GM19099 (cell line): ENCODE results near the gene SLCO3A1.

ENCODE experiments used
- POLR2A ChIP-seq: IDR thresholded peaks from 3 replicates; pipeline ENCODE4 v1.6.1; 2011; ENCODE audit warnings: low read depth; ENCODE audit not compliant: insufficient read length; ENCODE audit errors: extremely low read depth

Gene SLCO3A1

GRCh38 chr15:92049290-92049989, 195.9 kb downstream of the SLCO3A1 start:
- no peak for TF ChIP-seq POLR2A

GRCh38 chr15:92050220-92050898, 196.9 kb downstream of the SLCO3A1 start:
- no peak for TF ChIP-seq POLR2A

DNA sequence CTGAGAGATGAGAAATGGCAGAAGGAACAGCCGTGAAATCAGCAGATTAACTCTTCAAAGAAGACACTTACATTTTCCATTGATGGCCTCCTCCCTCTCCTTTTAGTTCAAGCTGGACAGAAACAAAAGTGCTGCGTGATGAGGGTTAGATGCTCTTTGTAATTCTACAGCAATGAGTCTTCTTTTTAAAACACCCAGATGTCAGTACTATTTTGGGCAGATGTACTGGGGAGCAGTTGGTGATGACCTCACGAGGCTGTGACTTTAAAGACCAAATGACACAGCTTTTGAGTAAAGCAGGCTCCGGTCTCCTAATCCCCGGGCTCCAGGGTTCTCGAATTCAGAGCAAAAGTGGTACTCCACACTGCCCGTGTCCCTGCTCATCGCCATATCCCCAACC, 198.2 kb downstream of the SLCO3A1 start:
- TF ChIP-seq POLR2A = no peak

GRCh38 chr15:92053753-92054316, 200.3 kb downstream of the SLCO3A1 start:
- TF ChIP-seq POLR2A = no peak

DNA sequence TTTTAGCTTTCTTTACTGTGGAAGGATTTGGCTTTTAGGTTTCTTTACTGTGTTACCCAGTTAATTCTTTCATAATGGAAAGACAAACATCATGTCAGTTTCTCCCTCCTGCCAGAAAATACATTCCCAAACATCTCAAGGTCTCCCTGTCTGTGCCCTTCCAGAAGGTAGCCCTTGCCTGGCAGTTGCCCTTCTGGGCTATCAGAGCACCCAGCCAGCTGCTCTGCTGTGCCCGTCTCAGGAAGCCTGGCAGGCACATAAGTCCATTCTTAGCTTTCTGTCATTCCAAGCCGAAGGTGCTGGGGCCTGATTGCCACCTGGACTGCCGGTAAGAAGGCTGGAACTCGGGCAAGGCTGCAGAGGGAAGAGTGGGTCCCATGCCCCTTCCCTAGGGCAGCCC, 203.4 kb downstream of the SLCO3A1 start:
- no peak for TF ChIP-seq POLR2A

- TF ChIP-seq POLR2A = no peak
Measured at GRCh38 chr15:92059036-92059970, 205.8 kb downstream of the SLCO3A1 start.

DNA sequence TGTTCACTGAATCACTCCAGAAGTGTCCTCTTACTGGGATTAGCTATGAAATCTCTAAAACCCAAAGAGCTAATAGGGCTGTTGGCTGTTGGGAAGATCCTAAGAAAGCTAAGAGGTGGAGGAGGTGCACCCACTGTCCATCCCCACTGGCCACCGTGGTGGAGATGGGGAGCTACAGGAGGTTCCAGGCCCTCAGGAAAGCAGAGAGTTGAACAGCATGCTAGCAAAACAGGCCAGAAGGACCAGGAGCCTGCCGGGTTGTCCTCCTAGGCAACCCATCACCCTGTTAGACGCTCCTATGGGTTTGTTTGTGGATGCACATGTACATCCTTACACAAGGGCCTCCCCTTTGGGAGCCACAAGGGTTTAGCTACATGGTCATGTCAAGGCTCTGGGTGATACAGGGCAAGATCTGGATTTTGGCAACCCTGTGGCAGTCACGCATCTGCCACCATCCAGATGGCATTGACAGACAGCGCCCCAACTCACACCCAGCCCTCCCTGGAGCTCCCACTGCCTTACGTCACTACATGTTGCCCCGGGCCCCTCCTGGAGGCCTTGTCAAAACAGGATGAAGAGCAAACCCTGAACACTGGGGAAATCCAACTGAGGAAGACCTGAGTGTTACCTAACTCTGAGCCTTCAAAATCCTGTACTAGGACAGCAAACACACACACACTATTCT, 208.1 kb downstream of the SLCO3A1 start:
- no peak for TF ChIP-seq POLR2A

DNA sequence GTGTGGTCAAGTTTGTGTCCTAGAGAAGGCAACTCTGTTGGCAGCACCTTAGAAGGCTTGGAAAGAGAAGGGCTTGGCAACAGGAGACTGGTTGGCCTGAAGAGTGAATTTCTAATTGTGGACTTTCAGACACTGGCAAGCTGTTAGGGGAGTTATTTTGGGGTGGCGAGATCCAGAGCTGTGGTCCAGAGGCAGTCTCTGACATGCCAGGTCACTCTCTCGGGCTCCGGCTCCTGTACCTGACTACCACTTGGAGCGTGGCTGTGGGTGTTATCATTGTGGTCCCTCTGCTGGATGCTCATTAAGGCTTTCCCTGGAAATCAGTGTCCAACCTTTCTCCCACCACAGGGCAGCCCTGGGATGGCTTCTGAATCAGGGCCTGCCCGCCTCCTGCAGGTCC, 209.0 kb downstream of the SLCO3A1 start:
- TF ChIP-seq POLR2A = no peak

DNA sequence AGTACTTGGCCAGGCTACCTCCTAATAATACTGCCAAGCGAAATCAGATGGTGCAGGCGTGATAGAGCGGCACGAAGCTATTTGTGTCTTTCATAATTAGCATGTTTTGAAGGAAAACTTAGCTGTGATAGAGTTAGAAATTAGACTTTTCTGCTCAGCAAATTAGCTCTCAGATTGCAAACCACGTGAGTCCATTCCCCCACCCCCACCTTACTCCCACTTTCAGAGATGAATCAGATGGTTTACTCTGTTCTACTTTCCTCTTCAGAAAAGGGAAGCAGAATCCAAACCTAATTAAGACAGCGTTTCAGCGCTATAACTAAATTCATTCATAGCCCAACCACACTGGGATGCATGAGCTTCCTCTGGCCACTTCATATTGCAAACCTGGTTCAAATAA, 214.6 kb downstream of the SLCO3A1 start:
- no peak for TF ChIP-seq POLR2A

- TF ChIP-seq POLR2A = no peak
Measured at GRCh38 chr15:92069308-92070250, 216.1 kb downstream of the SLCO3A1 start.

DNA sequence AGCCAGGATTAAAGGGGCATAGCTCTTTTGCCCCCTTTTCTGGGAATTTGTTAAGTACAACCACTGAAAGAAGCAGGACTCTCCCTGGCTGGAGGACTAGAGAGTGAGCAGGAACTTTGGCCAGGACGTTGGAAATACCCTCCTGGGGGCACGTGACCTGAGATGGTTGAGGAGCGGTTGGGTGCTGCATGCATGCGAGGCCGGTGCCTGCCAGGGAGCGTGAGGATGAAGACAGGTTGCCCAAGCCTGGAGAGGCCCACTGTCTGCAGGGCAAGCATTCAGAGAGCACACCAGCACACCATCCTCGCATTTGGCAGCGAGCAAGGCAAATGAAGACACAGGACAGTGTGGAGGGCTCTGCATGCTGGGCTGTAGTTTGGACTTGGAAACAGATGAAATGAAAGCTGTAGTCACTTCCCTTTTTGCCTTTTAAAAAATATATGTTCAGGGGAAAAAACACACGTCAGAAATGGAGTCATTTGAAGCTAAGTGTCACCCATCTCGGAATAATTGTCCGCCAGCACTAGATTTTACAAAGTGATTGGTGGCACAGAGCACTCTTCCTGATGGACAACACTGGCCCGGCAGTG, 217.6 kb downstream of the SLCO3A1 start:
- TF ChIP-seq POLR2A = no peak

- no peak for TF ChIP-seq POLR2A
Measured at GRCh38 chr15:92073044-92073785, 219.7 kb downstream of the SLCO3A1 start.
